ENCODE data around the gene LDLRAD4.
A peak's percentile ranks its signal among the peaks of the same experiment; 100 is the strongest.

Gene LDLRAD4

DNA sequence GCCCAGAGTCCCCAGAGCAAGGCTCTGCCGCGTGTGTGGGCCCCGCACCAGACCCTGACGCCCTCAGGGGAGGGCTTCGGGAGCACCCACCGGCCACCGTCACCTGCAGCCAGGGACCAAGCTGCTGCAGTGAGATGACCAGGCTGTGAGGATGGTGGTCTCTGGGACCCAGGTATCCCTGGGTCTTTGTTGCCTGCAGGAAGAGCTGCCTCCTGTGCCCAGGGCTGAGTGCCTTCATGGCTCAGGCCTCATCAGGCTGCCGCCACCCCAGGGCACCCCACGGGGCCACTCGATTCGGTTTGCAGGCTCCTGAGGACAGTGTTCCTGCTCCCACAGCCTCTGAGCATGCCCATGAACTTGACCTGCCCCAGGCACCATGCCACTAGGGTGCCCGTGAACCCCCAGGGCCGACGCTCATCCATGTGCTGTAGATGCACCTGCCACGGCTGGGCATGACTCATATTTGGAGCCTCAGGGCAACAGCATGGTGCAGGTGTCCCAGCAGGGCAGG lies 398.0 kb downstream of the LDLRAD4 start:
- Histone ChIP-seq H2AFZ (ENCODE audit: low read depth, low read length, severe bottlenecking) (no peak overlapping the region), H3K9ac (ENCODE audit: low read length) (no peak overlapping the region), H3K27ac (ENCODE audit: low read depth, low read length) (no peak overlapping the region), H3K9me2 (replicated peaks; ENCODE audit: insufficient read depth, low read length) (no peaks in the 10 kb centered on the region), H3F3A (ENCODE audit: insufficient read depth) (peaks cover 25% of the 10 kb centered on the region), H3K4me3 (ENCODE audit: insufficient read depth, low read length, poor library complexity, severe bottlenecking) (no peak overlapping the region), H3K9me3 (ENCODE audit: insufficient read depth, low read length) (no peaks in the 10 kb centered on the region), H3K36me3 (ENCODE audit: low read length) (no peaks in the 10 kb centered on the region), H3K4me2 (ENCODE audit: low read depth, low read length, poor library complexity, severe bottlenecking) (no peak overlapping the region), H4K20me1 (ENCODE audit: low read depth, low read length) (no peaks in the 10 kb centered on the region), H3K79me2 (ENCODE audit: insufficient read depth, low read length) (peaks cover 13% of the 10 kb centered on the region; the same call in 1 of the 2 replicates), H3K27me3 (ENCODE audit: low read length) (no peaks in the 10 kb centered on the region)
- TF ChIP-seq, protein P1, sequence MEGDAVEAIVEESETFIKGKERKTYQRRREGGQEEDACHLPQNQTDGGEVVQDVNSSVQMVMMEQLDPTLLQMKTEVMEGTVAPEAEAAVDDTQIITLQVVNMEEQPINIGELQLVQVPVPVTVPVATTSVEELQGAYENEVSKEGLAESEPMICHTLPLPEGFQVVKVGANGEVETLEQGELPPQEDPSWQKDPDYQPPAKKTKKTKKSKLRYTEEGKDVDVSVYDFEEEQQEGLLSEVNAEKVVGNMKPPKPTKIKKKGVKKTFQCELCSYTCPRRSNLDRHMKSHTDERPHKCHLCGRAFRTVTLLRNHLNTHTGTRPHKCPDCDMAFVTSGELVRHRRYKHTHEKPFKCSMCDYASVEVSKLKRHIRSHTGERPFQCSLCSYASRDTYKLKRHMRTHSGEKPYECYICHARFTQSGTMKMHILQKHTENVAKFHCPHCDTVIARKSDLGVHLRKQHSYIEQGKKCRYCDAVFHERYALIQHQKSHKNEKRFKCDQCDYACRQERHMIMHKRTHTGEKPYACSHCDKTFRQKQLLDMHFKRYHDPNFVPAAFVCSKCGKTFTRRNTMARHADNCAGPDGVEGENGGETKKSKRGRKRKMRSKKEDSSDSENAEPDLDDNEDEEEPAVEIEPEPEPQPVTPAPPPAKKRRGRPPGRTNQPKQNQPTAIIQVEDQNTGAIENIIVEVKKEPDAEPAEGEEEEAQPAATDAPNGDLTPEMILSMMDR (IDR thresholded peaks at IDR 0.05; ENCODE audit: insufficient read depth, low read length, poor library complexity, severe bottlenecking), result no peak
- TF ChIP-seq EZH2phosphoT487 (conservative IDR thresholded peaks at IDR 0.05; ENCODE audit: low read length), result no peak

DNA sequence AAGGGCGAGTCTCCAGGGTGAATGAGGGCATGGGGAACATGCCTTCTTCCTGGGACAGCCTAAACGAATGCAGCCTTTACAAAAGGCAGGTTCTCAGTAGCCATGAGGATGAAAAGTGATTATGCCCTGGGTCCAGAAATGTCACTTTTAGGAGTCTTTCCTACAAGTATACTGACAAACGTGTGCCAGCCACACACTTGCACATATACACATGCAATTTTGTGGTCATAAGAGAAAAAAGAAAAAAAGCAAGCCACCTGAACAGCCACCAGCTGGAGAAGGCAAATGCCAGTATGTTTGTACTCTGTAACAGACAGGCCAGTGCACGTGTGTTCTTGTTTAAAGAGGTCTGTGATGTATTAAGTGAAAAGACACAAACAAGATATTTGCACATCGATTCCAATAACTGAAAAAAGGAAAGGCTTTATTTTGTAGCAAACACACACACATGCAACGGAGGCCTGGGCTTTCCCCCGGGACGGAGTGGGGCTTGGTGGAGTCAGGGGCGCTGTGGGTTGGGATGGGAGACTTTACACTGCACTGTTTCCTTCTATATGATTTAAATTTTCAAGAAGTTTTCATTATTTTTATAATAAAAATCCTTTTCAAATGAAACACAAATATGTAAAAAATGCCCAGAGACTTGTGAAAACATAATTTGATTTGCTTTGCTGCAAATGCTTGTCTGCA lies 399.4 kb downstream of the LDLRAD4 start:
- H3K36me3 ChIP-seq (ENCODE audit: low read length), result no peaks in the 10 kb centered on the region
- H3K4me2 ChIP-seq (ENCODE audit: low read depth, low read length, poor library complexity, severe bottlenecking), result no peak overlapping the region
- no peaks in the 10 kb centered on the region for H3K9me3 ChIP-seq (ENCODE audit: insufficient read depth, low read length)
- H3F3A ChIP-seq (ENCODE audit: insufficient read depth), result peaks cover 16% of the 10 kb centered on the region
- no peak overlapping the region for H2AFZ ChIP-seq (ENCODE audit: low read depth, low read length, severe bottlenecking)
- H3K9me2 ChIP-seq (replicated peaks; ENCODE audit: insufficient read depth, low read length), result no peaks in the 10 kb centered on the region
- no peak overlapping the region for H3K9ac ChIP-seq (ENCODE audit: low read length)
- H3K27me3 ChIP-seq (ENCODE audit: low read length), result no peaks in the 10 kb centered on the region
- H3K27ac ChIP-seq (ENCODE audit: low read depth, low read length), result peak overlapping the region; percentile 4; the same call in 1 of the 2 replicates
- peaks cover 8% of the 10 kb centered on the region; the same call in 1 of the 2 replicates for H3K79me2 ChIP-seq (ENCODE audit: insufficient read depth, low read length)
- no peak overlapping the region for H3K4me3 ChIP-seq (ENCODE audit: insufficient read depth, low read length, poor library complexity, severe bottlenecking)
- TF ChIP-seq, protein P1 (IDR thresholded peaks at IDR 0.05; ENCODE audit: insufficient read depth, low read length, poor library complexity, severe bottlenecking), result no peak
- no peaks in the 10 kb centered on the region for H4K20me1 ChIP-seq (ENCODE audit: low read depth, low read length)

DNA sequence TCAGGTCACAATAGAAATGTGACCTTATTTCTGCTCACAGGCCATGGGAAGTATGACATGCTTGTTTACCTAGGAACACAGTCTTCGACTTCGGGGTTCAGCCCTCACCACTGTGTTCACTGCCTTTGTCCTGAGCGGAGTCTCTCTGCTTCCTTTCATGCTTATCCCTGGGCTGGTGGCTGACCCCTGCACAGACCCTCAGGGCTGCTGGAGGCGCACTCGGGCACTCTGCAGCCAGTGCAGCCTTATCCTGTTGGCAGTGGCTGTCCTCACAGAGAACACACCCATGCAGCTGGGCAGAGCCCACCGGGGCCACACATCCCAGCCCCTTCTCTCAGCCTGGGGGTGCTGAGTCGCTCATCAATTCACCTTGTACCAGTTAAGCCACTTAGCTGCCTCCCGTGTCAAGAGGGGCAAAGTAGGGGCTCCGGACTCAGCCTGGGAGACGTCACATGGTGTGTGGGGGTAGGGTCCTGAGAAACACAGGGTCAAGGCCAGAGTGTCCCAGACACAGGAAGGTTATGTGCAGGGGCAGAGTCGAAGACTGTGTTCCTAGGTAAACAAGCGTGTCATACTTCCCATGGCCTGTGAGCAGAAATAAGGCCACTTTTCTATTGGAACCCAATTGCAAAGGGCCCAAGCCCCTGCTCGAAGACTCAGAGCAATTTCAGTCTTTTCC lies 400.3 kb downstream of the LDLRAD4 start:
- H3K79me2 ChIP-seq (ENCODE audit: insufficient read depth, low read length), result peaks cover 3% of the 10 kb centered on the region; the same call in 1 of the 2 replicates

More for the DNA sequence above, 400.3 kb downstream of the LDLRAD4 start:
- Histone ChIP-seq H3K36me3 (ENCODE audit: low read length) (no peaks in the 10 kb centered on the region), H3K9me3 (ENCODE audit: insufficient read depth, low read length) (no peaks in the 10 kb centered on the region), H3K4me2 (ENCODE audit: low read depth, low read length, poor library complexity, severe bottlenecking) (no peak overlapping the region), H3K9me2 (replicated peaks; ENCODE audit: insufficient read depth, low read length) (no peaks in the 10 kb centered on the region), H3F3A (ENCODE audit: insufficient read depth) (peaks cover 7% of the 10 kb centered on the region), H3K27ac (ENCODE audit: low read depth, low read length) (no peak overlapping the region), H3K27me3 (ENCODE audit: low read length) (no peaks in the 10 kb centered on the region), H3K9ac (ENCODE audit: low read length) (no peak overlapping the region), H3K4me3 (ENCODE audit: insufficient read depth, low read length, poor library complexity, severe bottlenecking) (no peak overlapping the region), H4K20me1 (ENCODE audit: low read depth, low read length) (no peaks in the 10 kb centered on the region), H2AFZ (ENCODE audit: low read depth, low read length, severe bottlenecking) (no peak overlapping the region)
- TF ChIP-seq EZH2phosphoT487 (conservative IDR thresholded peaks at IDR 0.05; ENCODE audit: low read length), result no peak

All from SU-DHL-6 (cell line).